ENCODE data around the gene ABHD5. TPM values are rescaled to one million over a fixed set of nuclear protein-coding genes. Genes with fewer than 3 reads are reported as not detected.

Gene ABHD5
- total and polyA plus RNA-seq, 8 donors: 3.2 to 38.0 (median 24.5) TPM

DNA sequence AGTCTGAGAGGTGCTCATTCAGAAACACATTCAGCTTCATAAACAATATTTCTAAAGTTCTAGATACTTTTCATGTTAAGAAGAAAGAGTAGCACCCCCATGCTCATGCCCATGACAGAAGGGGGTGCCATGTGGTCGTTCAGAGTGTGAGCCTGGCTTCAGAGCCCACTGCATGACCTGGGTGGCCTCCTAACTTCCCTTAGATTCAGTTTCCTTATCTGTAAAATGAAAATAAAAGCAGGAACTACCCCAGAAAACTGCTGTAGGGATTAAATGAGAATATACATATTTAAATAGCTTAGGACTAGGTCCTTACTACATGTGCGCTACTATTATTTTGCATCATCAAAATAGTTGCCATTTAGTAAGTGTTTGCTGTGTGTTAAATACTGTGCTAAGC, 69.2 kb downstream of the ABHD5 start:
- TF ChIP-seq EP300 (IDR thresholded peaks at IDR 0.05): no peak
- TF ChIP-seq CTCF (IDR thresholded peaks at IDR 0.05): no peak
- no peak for TF ChIP-seq POLR2A (IDR thresholded peaks at IDR 0.05)
- TF ChIP-seq POLR2AphosphoS5 (IDR thresholded peaks at IDR 0.05): no peak
- Histone ChIP-seq H3K4me1 (peaks cover 0 to 3% (median 0%) of the 10 kb centered on the region in 4 donors), H3K36me3 (no peaks in the 10 kb centered on the region), H3K4me3 (no peak overlapping the region), H3K27ac (no peak overlapping the region), H3K27me3 (no peaks in the 10 kb centered on the region), H3K9me3 (no peaks in the 10 kb centered on the region)
- DNase-seq: no peak
- WGBS, 5 donors: 55 to 69% (median 65%) methylated on average over 2 of the region's 2 CpGs
- intact Hi-C loops (cut with DNase I; ENCODE audit: low total_unique reads): no loop called here

GRCh38 chr3:43760938-43761337, 70.2 kb downstream of the ABHD5 start:
- DNase-seq: no peak
- no peaks in the 10 kb centered on the region for H3K36me3 ChIP-seq
- no peaks in the 10 kb centered on the region for H3K9me3 ChIP-seq
- no peak overlapping the region for H3K4me3 ChIP-seq
- H3K4me1 ChIP-seq: peaks cover 0 to 3% (median 0%) of the 10 kb centered on the region in 4 donors
- no peak overlapping the region for H3K27ac ChIP-seq
- intact Hi-C loops (cut with DNase I; ENCODE audit: low total_unique reads): no loop called here
- WGBS, 5 donors: 82 to 92% (median 88%) methylated on average over 4 of the region's 4 CpGs
- TF ChIP-seq EP300 (IDR thresholded peaks at IDR 0.05): no peak
- no peak for TF ChIP-seq CTCF (IDR thresholded peaks at IDR 0.05)
- no peak for TF ChIP-seq POLR2A (IDR thresholded peaks at IDR 0.05)
- TF ChIP-seq POLR2AphosphoS5 (IDR thresholded peaks at IDR 0.05): no peak
- H3K27me3 ChIP-seq: no peaks in the 10 kb centered on the region

- H3K4me1 ChIP-seq: peaks cover 0 to 3% (median 0%) of the 10 kb centered on the region in 4 donors
- H3K9me3 ChIP-seq: no peaks in the 10 kb centered on the region
- DNase-seq: no peak
- H3K36me3 ChIP-seq: no peaks in the 10 kb centered on the region
- WGBS, 5 donors: 73 to 82% (median 78%) methylated on average over 6 of the region's 6 CpGs
- intact Hi-C loops (cut with DNase I; ENCODE audit: low total_unique reads): no loop called here
- TF ChIP-seq EP300 (IDR thresholded peaks at IDR 0.05): no peak
- no peak for TF ChIP-seq POLR2AphosphoS5 (IDR thresholded peaks at IDR 0.05)
- TF ChIP-seq CTCF (IDR thresholded peaks at IDR 0.05): no peak
- no peak for TF ChIP-seq POLR2A (IDR thresholded peaks at IDR 0.05)
- H3K27ac ChIP-seq: no peak overlapping the region
- H3K27me3 ChIP-seq: no peaks in the 10 kb centered on the region
- no peak overlapping the region for H3K4me3 ChIP-seq
Measured at GRCh38 chr3:43762451-43762850, 71.7 kb downstream of the ABHD5 start.

GRCh38 chr3:43764056-43764455, 73.3 kb downstream of the ABHD5 start:
- intact Hi-C loops (cut with DNase I; ENCODE audit: low total_unique reads): no loop called here
- H3K36me3 ChIP-seq: no peaks in the 10 kb centered on the region

More at GRCh38 chr3:43764056-43764455, 73.3 kb downstream of the ABHD5 start:
- DNase-seq: no peak
- WGBS, 5 donors: 64 to 76% (median 74%) methylated on average over 2 of the region's 2 CpGs
- TF ChIP-seq POLR2A (IDR thresholded peaks at IDR 0.05): no peak
- no peak for TF ChIP-seq EP300 (IDR thresholded peaks at IDR 0.05)
- TF ChIP-seq POLR2AphosphoS5 (IDR thresholded peaks at IDR 0.05): no peak
- TF ChIP-seq CTCF (IDR thresholded peaks at IDR 0.05): no peak
- Histone ChIP-seq H3K4me3 (no peak overlapping the region), H3K27ac (no peak overlapping the region), H3K9me3 (no peaks in the 10 kb centered on the region), H3K4me1 (peaks cover 7 to 10% (median 8%) of the 10 kb centered on the region in 4 donors), H3K27me3 (no peaks in the 10 kb centered on the region)

All from stomach (tissue), 9 donors.